ENCODE data around the gene SP140L. TPM values are rescaled to one million over a fixed set of nuclear protein-coding genes. Genes with fewer than 3 reads are reported as not detected.
A peak's percentile ranks its signal among the peaks of the same experiment; 100 is the strongest.

The SP140L gene
- total RNA-seq, 2 experiments from 2014 or later = 41.9 to 44.1 TPM

DNA sequence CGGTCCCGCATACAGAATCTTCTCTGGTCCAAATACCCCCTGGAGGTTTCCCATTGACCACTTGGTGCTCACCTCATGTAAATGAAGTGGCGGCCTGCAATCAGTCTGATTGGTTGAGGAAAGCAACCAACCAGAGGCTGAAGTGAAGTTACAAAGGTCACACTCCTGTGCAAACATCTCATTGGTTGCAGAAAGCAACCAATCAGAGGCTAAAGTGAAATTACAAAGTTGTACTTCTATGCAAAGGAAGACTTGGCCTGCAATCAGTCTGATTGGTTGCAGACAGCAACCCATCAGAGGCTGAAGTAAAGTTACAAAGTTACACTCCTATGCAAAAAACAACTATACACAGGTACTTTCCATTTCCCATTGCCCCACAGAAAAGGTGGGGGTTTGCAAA, 86.5 kb downstream of the SP140L start:
- Mint-ChIP-seq H3K36me3 (peaks cover 15% of the 10 kb centered on the region), H3K27me3 (no peaks in the 10 kb centered on the region), H3K4me1 (ENCODE audit: low read depth) (peaks cover 57% of the 10 kb centered on the region), H3K4me3 (no peak overlapping the region), H3K27ac (peak overlapping the region; percentile 98), H3K9me3 (no peaks in the 10 kb centered on the region)
- intact Hi-C loops (cut with micrococcal nuclease) = loop anchor here (5.0 to 10.0 kb wide), 3 partner anchors 146 to 379 kb away; partner anchors contain the start of gene CAB39
- ChIA-PET POLR2A (no interaction called here), CTCF (interaction anchor here (2.4 kb wide), 1 partner anchor 86 kb away, joined by 8 read pairs; the partner anchor contains the start of gene SP140L)
- peak; percentile 35 for DNase-seq

DNA sequence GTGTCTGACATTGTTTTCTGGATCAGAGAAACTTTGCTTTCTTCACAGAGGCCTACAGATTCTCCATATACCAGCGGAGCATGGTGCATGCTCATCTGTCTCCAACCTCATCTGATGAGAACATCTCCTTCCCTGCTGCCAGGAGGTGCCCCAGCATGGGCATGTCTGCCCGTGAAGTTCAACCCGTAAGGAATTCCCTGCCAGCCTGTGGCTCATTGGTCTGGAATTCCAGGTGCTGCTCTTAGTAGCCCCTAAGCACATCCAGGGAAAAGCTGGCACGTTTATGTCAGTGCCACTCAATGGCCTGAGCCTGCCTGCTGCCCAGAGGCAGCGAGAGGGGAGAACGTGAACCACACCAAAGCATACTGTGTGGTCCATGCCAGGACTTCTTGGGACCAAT, 87.3 kb downstream of the SP140L start:
- peak overlapping the region; percentile 34 for H3K4me3 Mint-ChIP-seq
- POLR2A ChIA-PET = no interaction called here
- intact Hi-C loops (cut with micrococcal nuclease) = loop anchor here (5.0 to 10.0 kb wide), 3 partner anchors 147 to 378 kb away; partner anchors contain the start of gene CAB39
- CTCF ChIA-PET = no interaction called here
- H3K27ac Mint-ChIP-seq = peak overlapping the region; percentile 98
- peaks cover 22% of the 10 kb centered on the region for H3K36me3 Mint-ChIP-seq
- no peak for DNase-seq
- no peaks in the 10 kb centered on the region for H3K27me3 Mint-ChIP-seq
- H3K4me1 Mint-ChIP-seq (ENCODE audit: low read depth) = peaks cover 60% of the 10 kb centered on the region
- no peaks in the 10 kb centered on the region for H3K9me3 Mint-ChIP-seq

DNA sequence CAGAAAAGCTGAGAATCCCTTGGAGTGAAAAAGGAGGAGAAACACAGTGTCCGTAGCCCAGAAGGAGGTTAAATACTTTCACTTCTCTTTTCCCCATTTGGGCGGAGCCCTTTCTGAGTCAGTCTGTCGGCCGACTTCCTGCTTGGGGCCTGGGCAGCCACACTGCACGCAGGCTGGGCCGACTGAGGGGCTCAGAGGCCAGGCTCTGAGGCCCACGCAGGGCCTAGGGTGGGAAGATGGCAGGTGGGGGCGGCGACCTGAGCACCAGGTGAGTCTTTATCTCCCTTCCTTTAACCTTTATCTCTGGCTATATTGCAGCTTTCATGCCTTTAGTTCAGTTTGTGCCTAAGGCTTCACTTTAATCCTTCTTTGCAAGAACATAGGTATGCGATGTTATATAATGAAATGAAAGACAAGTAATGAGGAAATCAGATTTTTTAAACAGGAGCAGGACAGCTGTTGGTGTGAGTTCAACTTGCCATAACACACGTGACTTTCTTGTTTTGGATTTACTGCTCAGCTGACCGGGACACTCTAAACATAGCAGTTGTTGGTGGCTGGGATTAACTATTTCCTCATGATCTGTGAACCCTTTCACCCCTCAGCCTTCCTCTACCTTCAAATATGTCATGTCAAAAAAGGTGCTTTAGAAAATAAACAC, 89.2 kb downstream of the SP140L start, which contains the start of gene SP100:
Gene SP100 (plus strand): TSS at position 141 of the 661 bp plus-strand sequence. CDS start 96 bp downstream, at position 237.
- CTCF ChIA-PET = no interaction called here
- H3K4me1 Mint-ChIP-seq (ENCODE audit: low read depth) = peaks cover 66% of the 10 kb centered on the region
- H3K36me3 Mint-ChIP-seq = peaks cover 28% of the 10 kb centered on the region
- peak within 1 kb of the TSS; percentile 98 for H3K27ac Mint-ChIP-seq
- peak within 1 kb of the TSS; percentile 92 for H3K4me3 Mint-ChIP-seq
- H3K9me3 Mint-ChIP-seq = no peaks in the 10 kb centered on the region
- peak; percentile 86 for DNase-seq
- POLR2A ChIA-PET = interaction anchor here (1.1 to 1.3 kb wide), 3 partner anchors 68 to 196 kb away, joined by 3 to 4 read pairs (median 4); partner anchors contain the start of gene SP110
- intact Hi-C loops (cut with micrococcal nuclease) = loop anchor here (2.0 to 10.0 kb wide), 9 partner anchors 25 to 494 kb away; partner anchors contain the start of genes CAB39, FBXO36, SP140L and TRIP12
- H3K27me3 Mint-ChIP-seq = no peaks in the 10 kb centered on the region

DNA sequence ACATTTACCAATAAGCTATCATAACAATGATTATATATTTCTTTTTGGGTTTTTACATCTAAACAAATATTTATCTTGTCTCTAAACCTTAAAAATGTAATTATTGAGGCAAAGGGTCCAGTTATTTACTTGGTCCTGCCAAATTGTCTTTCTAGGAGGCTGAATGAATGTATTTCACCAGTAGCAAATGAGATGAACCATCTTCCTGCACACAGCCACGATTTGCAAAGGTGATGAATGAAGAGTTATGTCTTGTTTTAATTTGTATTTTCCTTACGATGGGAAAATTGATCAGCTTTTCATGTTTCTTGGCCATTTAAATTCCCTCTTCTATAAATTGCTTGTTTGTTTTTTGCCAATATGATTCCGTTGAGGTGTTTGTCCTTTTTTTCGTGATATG, 90.4 kb downstream of the SP140L start:
- peak overlapping the region; percentile 59 for H3K27ac Mint-ChIP-seq
- ChIA-PET CTCF (interaction anchor here (1.2 kb wide), 1 partner anchor 193 kb away, joined by 3 read pairs; no protein-coding TSS in a partner anchor), POLR2A (interaction anchor here (1.1 to 1.3 kb wide), 2 partner anchors 88 to 90 kb away, joined by 3 to 4 read pairs; no protein-coding TSS in a partner anchor)
- intact Hi-C loops (cut with micrococcal nuclease) = loop anchor here (2.0 to 10.0 kb wide), 9 partner anchors 23 to 495 kb away; partner anchors contain the start of genes CAB39, FBXO36, SP140L and TRIP12
- peaks cover 68% of the 10 kb centered on the region for H3K4me1 Mint-ChIP-seq (ENCODE audit: low read depth)
- H3K27me3 Mint-ChIP-seq = no peaks in the 10 kb centered on the region
- H3K4me3 Mint-ChIP-seq = peak overlapping the region; percentile 93
- DNase-seq = no peak
- peaks cover 36% of the 10 kb centered on the region for H3K36me3 Mint-ChIP-seq
- H3K9me3 Mint-ChIP-seq = no peaks in the 10 kb centered on the region

DNA sequence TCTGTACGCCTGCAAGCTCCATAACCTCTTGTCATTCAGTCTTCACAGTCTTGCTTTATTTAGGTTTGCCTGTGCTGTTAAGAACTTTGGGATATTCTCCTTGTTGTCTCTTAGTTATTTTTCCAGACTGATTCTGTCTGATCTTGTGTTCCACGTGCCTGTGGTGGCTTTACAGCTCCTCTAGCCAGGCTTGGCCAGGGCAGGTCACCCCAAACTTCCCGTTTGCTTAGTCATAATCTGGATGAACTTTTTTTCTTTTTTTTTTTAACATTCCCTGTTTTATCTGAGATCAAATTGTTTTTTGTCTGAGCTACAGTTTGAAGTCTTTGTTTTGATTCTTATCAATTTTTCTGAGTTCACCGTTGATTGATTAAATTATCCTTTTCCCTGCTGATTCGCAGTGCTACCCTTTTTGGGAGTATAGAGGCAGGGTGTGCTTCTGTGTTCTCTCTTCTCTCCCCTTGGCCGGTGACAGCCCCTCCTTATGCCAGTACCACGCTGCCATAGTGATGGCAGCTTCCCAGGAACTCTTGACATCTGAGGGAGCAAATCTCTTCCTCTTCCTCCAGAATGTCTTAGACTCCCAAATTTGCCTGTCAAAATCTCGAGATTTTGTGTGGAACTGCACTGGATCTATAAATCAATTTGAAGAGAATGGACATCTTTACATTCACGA, 91.5 kb downstream of the SP140L start:
- no peak for DNase-seq
- CTCF ChIA-PET = interaction anchor here (1.2 kb wide), 1 partner anchor 192 kb away, joined by 3 read pairs; no protein-coding TSS in a partner anchor
- intact Hi-C loops (cut with micrococcal nuclease) = loop anchor here (2.0 to 10.0 kb wide), 4 partner anchors 184 to 496 kb away; partner anchors contain the start of genes CAB39, FBXO36, SP140 and TRIP12
- Mint-ChIP-seq H3K4me1 (ENCODE audit: low read depth) (peaks cover 67% of the 10 kb centered on the region), H3K27ac (peak overlapping the region; percentile 60), H3K4me3 (peak overlapping the region; percentile 93), H3K27me3 (no peaks in the 10 kb centered on the region), H3K36me3 (peaks cover 40% of the 10 kb centered on the region), H3K9me3 (no peaks in the 10 kb centered on the region)
- POLR2A ChIA-PET = interaction anchor here (0.7 to 1.3 kb wide), 2 partner anchors 64 to 91 kb away, joined by 3 to 4 read pairs; no protein-coding TSS in a partner anchor

DNA sequence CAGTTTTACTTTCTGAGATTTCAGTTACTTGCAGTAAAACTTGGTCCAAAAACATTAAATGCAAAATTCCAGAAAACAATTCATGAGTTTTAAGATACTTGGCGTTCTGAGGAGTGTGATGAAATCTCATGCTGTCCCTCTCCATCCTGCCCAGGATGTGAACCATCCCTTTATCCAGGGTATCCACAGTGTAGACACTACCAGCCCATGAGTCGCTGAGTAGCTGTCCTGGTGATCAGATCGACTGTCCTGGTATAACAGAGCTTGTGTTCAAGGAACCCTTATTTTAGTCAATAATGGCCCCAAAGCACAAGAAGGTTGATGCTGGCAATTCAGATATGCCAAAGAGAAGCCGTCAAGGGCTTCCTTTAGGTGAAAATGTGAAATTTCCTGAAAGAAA, 92.2 kb downstream of the SP140L start:
- Mint-ChIP-seq H3K9me3 (no peaks in the 10 kb centered on the region), H3K4me3 (peak overlapping the region; percentile 64), H3K27ac (no peak overlapping the region), H3K4me1 (ENCODE audit: low read depth) (peaks cover 67% of the 10 kb centered on the region), H3K27me3 (no peaks in the 10 kb centered on the region), H3K36me3 (peaks cover 47% of the 10 kb centered on the region)
- CTCF ChIA-PET = no interaction called here
- POLR2A ChIA-PET = interaction anchor here (0.7 kb wide), 1 partner anchor 63 kb away, joined by 4 read pairs; no protein-coding TSS in a partner anchor
- no peak for DNase-seq
- intact Hi-C loops (cut with micrococcal nuclease) = loop anchor here (2.0 to 10.0 kb wide), 4 partner anchors 183 to 497 kb away; partner anchors contain the start of genes CAB39, FBXO36, SP140 and TRIP12

DNA sequence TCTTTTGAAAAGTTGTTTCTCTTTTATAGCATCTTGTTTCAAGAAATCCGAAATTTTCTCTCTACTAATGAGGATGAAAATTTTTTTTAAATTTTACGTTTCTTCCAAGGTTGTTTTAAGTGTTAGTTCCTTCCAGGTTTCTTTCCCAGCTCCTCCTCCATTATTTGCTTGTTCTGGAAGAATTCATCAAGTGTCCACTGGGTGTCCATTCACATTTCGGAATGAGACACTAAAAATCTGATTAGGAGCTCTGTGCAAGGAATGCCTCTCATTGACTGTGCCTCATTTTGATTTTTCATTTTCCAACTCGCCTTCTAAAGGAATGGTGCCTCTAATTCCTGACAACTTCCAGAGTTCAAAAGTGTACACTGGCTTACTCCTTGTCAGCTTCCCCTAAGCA, 95.2 kb downstream of the SP140L start:
- Mint-ChIP-seq H3K27ac (no peak overlapping the region), H3K4me1 (ENCODE audit: low read depth) (peaks cover 83% of the 10 kb centered on the region), H3K36me3 (peaks cover 56% of the 10 kb centered on the region), H3K27me3 (no peaks in the 10 kb centered on the region), H3K4me3 (no peak overlapping the region), H3K9me3 (no peaks in the 10 kb centered on the region)
- CTCF ChIA-PET = interaction anchor here (1.1 to 1.3 kb wide), 2 partner anchors 34 to 93 kb away, joined by 3 to 4 read pairs; no protein-coding TSS in a partner anchor
- DNase-seq = no peak
- intact Hi-C loops (cut with micrococcal nuclease) = no loop called here
- POLR2A ChIA-PET = interaction anchor here (1.1 to 1.2 kb wide), 2 partner anchors 11 to 188 kb away, joined by 3 read pairs; no protein-coding TSS in a partner anchor

DNA sequence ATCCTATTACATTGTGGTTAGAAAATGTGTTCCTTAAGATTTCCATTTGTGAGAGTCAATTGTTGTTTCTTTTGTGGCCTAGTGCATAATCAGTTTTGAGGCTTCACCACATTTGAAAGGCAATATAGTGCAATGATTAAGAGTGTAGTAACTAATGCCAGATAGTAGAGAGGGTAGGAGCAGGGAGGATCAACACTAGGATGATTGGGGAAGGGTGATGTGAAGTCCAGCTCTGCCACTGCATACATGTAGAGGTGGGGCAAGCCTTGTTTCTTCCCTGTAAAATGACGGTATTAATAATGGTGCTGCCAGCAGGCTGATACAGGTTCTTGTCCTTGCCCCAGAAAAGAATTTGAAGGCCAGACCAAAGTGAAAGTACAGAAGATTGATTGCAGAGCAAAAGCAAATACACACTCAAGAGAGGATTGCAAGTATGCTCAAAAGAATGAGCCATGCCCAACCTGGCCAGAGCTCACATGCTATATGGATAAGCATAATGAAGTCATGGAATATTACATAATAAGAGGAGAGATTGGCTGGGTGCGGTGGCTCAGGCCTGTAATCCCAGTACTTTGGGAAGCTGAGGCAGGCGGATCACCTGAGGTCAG, 97.0 kb downstream of the SP140L start:
- intact Hi-C loops (cut with micrococcal nuclease) = no loop called here
- Mint-ChIP-seq H3K4me1 (ENCODE audit: low read depth) (peaks cover 79% of the 10 kb centered on the region), H3K4me3 (peak overlapping the region; percentile 20), H3K36me3 (peaks cover 57% of the 10 kb centered on the region), H3K27ac (peak overlapping the region; percentile 25), H3K27me3 (no peaks in the 10 kb centered on the region), H3K9me3 (peaks cover 5% of the 10 kb centered on the region)
- CTCF ChIA-PET = no interaction called here
- POLR2A ChIA-PET = no interaction called here
- no peak for DNase-seq

DNA sequence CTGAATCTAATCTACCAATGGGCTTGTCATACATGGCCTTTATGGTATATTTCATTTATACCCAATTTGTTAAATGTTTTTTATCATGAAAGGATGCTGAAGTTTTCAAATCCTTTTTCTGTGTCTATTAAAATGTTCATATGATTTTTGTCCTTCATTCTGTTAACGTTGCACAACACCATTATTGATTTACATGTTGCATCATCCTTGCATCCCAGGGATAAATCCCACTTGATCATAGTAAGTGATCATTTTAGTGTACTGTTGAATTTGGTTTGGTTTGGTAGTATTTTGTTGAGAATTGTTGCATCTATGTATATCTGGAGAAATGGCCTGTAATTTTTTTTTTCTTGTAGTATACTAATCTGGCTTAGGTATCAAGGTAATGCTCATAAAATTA, 98.4 kb downstream of the SP140L start:
- Mint-ChIP-seq H3K4me1 (ENCODE audit: low read depth) (peaks cover 75% of the 10 kb centered on the region), H3K4me3 (no peak overlapping the region), H3K27ac (peak overlapping the region; percentile 18), H3K9me3 (peaks cover 16% of the 10 kb centered on the region), H3K36me3 (peaks cover 66% of the 10 kb centered on the region), H3K27me3 (no peaks in the 10 kb centered on the region)
- ChIA-PET POLR2A (no interaction called here), CTCF (no interaction called here)
- DNase-seq = no peak
- intact Hi-C loops (cut with micrococcal nuclease) = no loop called here

DNA sequence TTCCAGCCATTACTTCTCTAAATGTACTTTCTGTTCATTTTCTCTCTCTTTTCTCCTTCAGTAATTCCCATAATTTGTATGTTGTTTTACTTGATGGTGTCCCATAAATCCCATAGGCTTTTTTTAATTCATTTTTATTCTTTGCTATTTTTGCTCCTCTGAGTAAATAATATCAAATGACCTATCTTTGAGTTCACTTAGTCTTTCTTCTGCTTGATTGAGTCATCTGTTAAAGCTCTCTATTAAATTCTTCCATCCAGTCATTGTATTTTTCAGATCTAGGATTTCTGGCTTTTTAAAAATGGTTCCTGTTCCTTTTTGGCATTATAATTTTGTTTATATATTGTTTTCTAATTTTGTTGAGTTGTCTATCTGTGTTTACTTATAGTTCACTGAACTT, 102.5 kb downstream of the SP140L start:
- Mint-ChIP-seq H3K36me3 (peaks cover 54% of the 10 kb centered on the region), H3K9me3 (peaks cover 19% of the 10 kb centered on the region), H3K4me3 (no peak overlapping the region), H3K4me1 (ENCODE audit: low read depth) (peaks cover 62% of the 10 kb centered on the region), H3K27ac (no peak overlapping the region), H3K27me3 (no peaks in the 10 kb centered on the region)
- ChIA-PET CTCF (no interaction called here), POLR2A (interaction anchor here (0.7 kb wide), 1 partner anchor 108 kb away, joined by 3 read pairs; no protein-coding TSS in a partner anchor)
- no peak for DNase-seq
- intact Hi-C loops (cut with micrococcal nuclease) = no loop called here

DNA sequence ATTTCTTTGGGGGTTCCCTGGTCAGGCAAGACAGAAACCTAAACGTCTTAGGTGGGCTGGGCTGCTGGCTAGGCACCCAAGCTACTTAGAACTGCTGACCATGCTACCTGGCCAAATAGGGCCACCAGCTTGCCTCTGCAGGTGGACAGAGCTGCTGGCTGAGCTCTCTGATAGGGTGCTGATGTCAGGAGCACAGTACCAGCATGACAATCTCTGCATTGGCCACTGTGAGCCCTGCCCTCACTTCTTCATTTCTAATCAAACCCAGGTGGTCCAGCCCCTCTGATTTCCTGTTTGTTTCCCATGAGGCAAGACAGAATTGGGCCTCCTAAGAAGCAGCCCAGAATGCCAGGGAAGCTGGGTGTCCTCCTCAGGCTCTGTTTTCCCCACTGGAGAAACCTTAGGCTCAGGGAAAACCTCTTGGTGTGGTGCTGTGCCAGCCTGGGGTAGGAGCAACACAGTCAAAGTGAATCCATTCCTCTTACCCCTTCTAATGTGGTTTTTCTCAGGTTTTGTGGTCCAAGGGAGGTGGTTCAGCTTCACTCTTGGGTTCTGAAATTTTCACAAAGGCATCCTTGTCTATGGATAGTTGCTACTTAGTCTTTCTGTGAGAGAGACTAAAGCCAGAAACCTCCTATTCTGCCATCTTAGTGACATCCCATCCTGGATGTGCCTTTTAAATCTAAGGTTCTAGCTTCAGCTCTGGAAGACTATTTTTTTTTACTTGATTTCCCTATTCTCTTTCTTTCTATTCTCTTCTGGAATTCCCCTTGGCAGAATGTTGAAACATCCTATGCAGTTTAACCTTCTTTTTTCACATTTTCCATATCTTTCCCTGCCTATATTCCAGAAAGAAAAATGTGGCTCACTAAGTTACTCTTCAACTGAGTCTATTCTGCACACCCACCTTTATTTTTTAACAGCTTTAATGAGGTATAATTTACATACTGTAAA, 104.2 kb downstream of the SP140L start:
- CTCF ChIA-PET = no interaction called here
- DNase-seq = no peak
- Mint-ChIP-seq H3K36me3 (peaks cover 53% of the 10 kb centered on the region), H3K27ac (no peak overlapping the region), H3K9me3 (peaks cover 25% of the 10 kb centered on the region), H3K4me3 (no peak overlapping the region), H3K4me1 (ENCODE audit: low read depth) (peaks cover 58% of the 10 kb centered on the region), H3K27me3 (no peaks in the 10 kb centered on the region)
- POLR2A ChIA-PET = interaction anchor here (0.6 to 1.0 kb wide), 2 partner anchors 20 to 104 kb away, joined by 3 to 5 read pairs; partner anchors contain the start of gene SP140L
- intact Hi-C loops (cut with micrococcal nuclease) = no loop called here
